GM12878 (cell line): ENCODE results near the gene POLD4. TPM values are rescaled to one million over a fixed set of nuclear protein-coding genes. Genes with fewer than 3 reads are reported as not detected.

Source experiments
- ATAC-seq: fragments of 200-7000 bp; cut with Tn5 transposase; 3 replicates; pipeline ENCODE4 v1.9.1; 2020; ENCODE audit warnings: mild to moderate bottlenecking, moderate library complexity
- BruUV-seq: library from RNA; stranded (reverse); fragments of 400-500 nt; replicated peaks from 2 replicates; lab custom pipeline; 2021; lab: Mats Ljungman, UMichigan
- CTCF ChIA-PET: fragments of 300-600 bp; sonication (Branson Sonifier 250); formaldehyde crosslinking; extraction: SDS; loops from one replicate; lab custom pipeline; 2021; ENCODE audit warnings: inconsistent platforms; lab: Yijun Ruan, JAX
- POLR2A ChIA-PET: fragments of 350-600 bp; formaldehyde crosslinking; extraction: SDS; loops from one replicate; lab custom pipeline; 2021; ENCODE audit warnings: inconsistent platforms; lab: Charles Lee
- RAD21 ChIA-PET: fragments of 300-600 bp; sonication (Branson Sonifier 250); formaldehyde crosslinking; loops from one replicate; lab custom pipeline; 2023; ENCODE audit warnings: antibody characterized with exemption; ENCODE audit not compliant: unreplicated experiment; lab: Charles Lee
- SMC1A ChIA-PET: fragments of 300-600 bp; sonication (Branson Sonifier 250); formaldehyde crosslinking; loops from one replicate; lab custom pipeline; 2023; ENCODE audit not compliant: unreplicated experiment, uncharacterized antibody; lab: Charles Lee
- DNase-seq: peaks from one replicate; pipeline ENCODE4 v3.0.0-alpha.2; 2011; ENCODE audit warnings: low read depth, low spot score
- FAIRE-seq: peaks from 3 replicates; lab custom pipeline; 2011; peaks lifted over from hg19 to GRCh38; lab: Jason Lieb, UNC
- H2AFZ ChIP-seq: 2 replicates; pipeline ENCODE4 v1.6.0; 2011; ENCODE audit warnings: low read depth, low read length, control low read depth; ENCODE audit not compliant: control insufficient read depth
- H3K27ac ChIP-seq: 2 replicates; pipeline ENCODE4 v1.5.1; 2011; ENCODE audit warnings: control low read depth; ENCODE audit not compliant: control insufficient read depth, insufficient read depth
- H3K27me3 ChIP-seq, 2 experiments: replicated peaks in 1 of 2; 2 replicates each; pipeline versions ENCODE4 v1.6.0 to v1.6.1; 2011; ENCODE audit warnings: low read length in 1 of 2; ENCODE audit not compliant: control insufficient read depth in 2 of 2, insufficient read depth in 2 of 2
- H3K36me3 ChIP-seq, 2 experiments: 2 replicates each; pipeline ENCODE4 v1.5.1; 2011; ENCODE audit warnings: low read length in 1 of 2; ENCODE audit not compliant: control insufficient read depth in 2 of 2, insufficient read depth in 2 of 2
- H3K4me1 ChIP-seq: 2 replicates; pipeline ENCODE4 v1.6.1; 2011; ENCODE audit warnings: mild to moderate bottlenecking, low read length, moderate library complexity, mixed read lengths; ENCODE audit not compliant: control insufficient read depth, insufficient read depth
- H3K4me2 ChIP-seq: 2 replicates; pipeline ENCODE4 v1.6.0; 2011; ENCODE audit warnings: control low read depth; ENCODE audit not compliant: control insufficient read depth, insufficient read depth
- H3K4me3 ChIP-seq: fragments of 200-600 bp; sonication (generic); 2 replicates; pipeline ENCODE4 v1.5.1; 2016
- H3K79me2 ChIP-seq: 2 replicates; pipeline ENCODE4 v1.6.0; 2011; ENCODE audit warnings: low read length; ENCODE audit not compliant: control insufficient read depth, insufficient read depth
- H3K9ac ChIP-seq: 2 replicates; pipeline ENCODE4 v1.8.0; 2011; ENCODE audit warnings: low read length, control low read depth, mixed read lengths; ENCODE audit not compliant: control insufficient read depth, insufficient read depth
- H3K9me3 ChIP-seq: replicated peaks from 3 replicates; pipeline ENCODE4 v1.5.1; 2011; ENCODE audit warnings: mild to moderate bottlenecking, low read length; ENCODE audit not compliant: control insufficient read depth, insufficient read depth
- H4K20me1 ChIP-seq: 2 replicates; pipeline ENCODE4 v1.6.0; 2011; ENCODE audit not compliant: control insufficient read depth, insufficient read depth
- BCL3 ChIP-seq: IDR thresholded peaks from 2 replicates; pipeline ENCODE4 v1.6.1; 2011; ENCODE audit warnings: borderline replicate concordance, low read depth, mild to moderate bottlenecking, moderate library complexity, low read length; ENCODE audit not compliant: insufficient read depth, poor library complexity, severe bottlenecking
- CBFB ChIP-seq: IDR thresholded peaks from 2 replicates; pipeline ENCODE4 v1.6.1; 2016; ENCODE audit warnings: antibody characterized with exemption, low read depth
- EZH2 ChIP-seq: IDR thresholded peaks from 2 replicates; pipeline ENCODE4 v1.6.1; 2012; ENCODE audit warnings: low read depth, mild to moderate bottlenecking, control low read depth, inconsistent platforms, low read length, borderline replicate concordance; ENCODE audit not compliant: control insufficient read depth
- FOXK2 ChIP-seq: fragments of 450-650 bp; IDR thresholded peaks from 2 replicates; pipeline ENCODE4 v1.6.1; 2017; ENCODE audit warnings: mild to moderate bottlenecking, moderate library complexity
- PML ChIP-seq: IDR thresholded peaks from 2 replicates; pipeline ENCODE4 v1.6.1; 2012; ENCODE audit warnings: low read length, inconsistent platforms
- REST ChIP-seq: IDR thresholded peaks from 2 replicates; pipeline ENCODE4 v1.6.1; 2012; ENCODE audit warnings: mild to moderate bottlenecking, low read depth, low read length
- SKIL ChIP-seq: fragments of 450-650 bp; IDR thresholded peaks from 2 replicates; pipeline ENCODE4 v1.6.1; 2017; ENCODE audit warnings: mild to moderate bottlenecking, low read depth, inconsistent platforms; ENCODE audit not compliant: poor library complexity, severe bottlenecking
- SUPT20H ChIP-seq: IDR thresholded peaks from 2 replicates; pipeline ENCODE4 v1.6.1; 2011; ENCODE audit warnings: low read depth, mild to moderate bottlenecking, low read length, moderate library complexity, borderline replicate concordance; ENCODE audit not compliant: control insufficient read depth
- WGBS: methylation state at CpG from one replicate; pipeline ENCODE4 v1.1.6; 2016; ENCODE audit warnings: low lambda C conversion rate; ENCODE audit not compliant: insufficient replicate concordance, insufficient coverage; ENCODE audit errors: missing lambda C conversion rate; 5-methylcytosine and 5-hydroxymethylcytosine counted together
- in situ Hi-C: fragments of 300-500 bp; cut with MboI; formaldehyde crosslinking; loops from 9 replicates; pipeline ENCODE4 v1.14.3; 2018; ENCODE audit warnings: mixed read lengths
- intact Hi-C: fragments of 100-400 bp; cut with micrococcal nuclease; formaldehyde crosslinking; loops from one replicate; pipeline ENCODE4 v1.14.2; 2022; ENCODE audit not compliant: unreplicated experiment
- polyA plus RNA-seq, 11 experiments: library from polyadenylated mRNA; depleted of rRNA in 4 of 11; unstranded in 6 of 11; stranded (reverse) in 5 of 11; fragments of >200 nt; fragmentation: Nextera tagmentation in 4 of 11; fragmentation: Illumina TruSeq in 1 of 11; extraction: Ambion mirVana in 4 of 11; extraction: Trizol in 1 of 11; gene quantifications; 1 replicate in 1 of 11; 2 replicates in 10 of 11; pipeline versions ENCODE4 v1.2.1 to v1.2.3, GENCODE V29; 2011 to 2016; ENCODE audit warnings: inconsistent platforms in 2 of 11, missing spikeins in 2 of 11, low read depth in 1 of 11
- total RNA-seq, 4 experiments: library from RNA; depleted of rRNA in 3 of 4; stranded (reverse); fragments of >200 nt in 3 of 4; fragmentation: Illumina TruSeq in 1 of 4; extraction: Trizol in 1 of 4; gene quantifications; 2 replicates each; pipeline versions ENCODE4 v1.2.1 to v1.2.3, GENCODE V29; 2013 to 2021

Gene POLD4
- total and polyA plus RNA-seq, 10 of the 15 experiments (the other 5 are each of a cell fraction or from before 2014, with no cell fraction given), result 8.1 to 176 (median 88.1) TPM

GRCh38 chr11:67395555-67396258, 42.4 kb upstream of the POLD4 start:
- H3K4me3 ChIP-seq, result no peak overlapping the region
- ChIA-PET CTCF (interaction anchor here (0.9 to 1.5 kb wide), 4 partner anchors 14 to 110 kb away, joined by 3 to 5 read pairs (median 3); partner anchors contain the start of gene PITPNM1), SMC1A (interaction anchor here (0.8 to 1.1 kb wide), 2 partner anchors 41 to 89 kb away, joined by 3 read pairs; no protein-coding TSS in a partner anchor), POLR2A (no interaction called here)
- intact Hi-C loops, result no loop called here
- peaks cover 23 to 27% of the 10 kb centered on the region in 2 experiments for H3K36me3 ChIP-seq
- H3K4me2 ChIP-seq, result no peak overlapping the region
- H3K79me2 ChIP-seq, result peaks cover 42% of the 10 kb centered on the region
- FAIRE-seq, result no peak
- no peak for TF ChIP-seq CBFB
- no peak for TF ChIP-seq EZH2
- no peak for TF ChIP-seq SUPT20H
- TF ChIP-seq BCL3, result no peak
- TF ChIP-seq REST, result no peak
- no peak for TF ChIP-seq FOXK2
- no peak for TF ChIP-seq SKIL
- no peak for TF ChIP-seq PML
- TF ChIP-seq, all 136 proteins: peak for 0
- WGBS, result 92% methylated on average over 19 of the region's 19 CpGs
- in situ Hi-C loops, result no loop called here
- Histone ChIP-seq H3K9me3 (no peaks in the 10 kb centered on the region), H4K20me1 (no peaks in the 10 kb centered on the region; the same call in 1 of the 2 replicates), H3K27me3 (no peaks in the 10 kb centered on the region), H2AFZ (no peak overlapping the region), H3K9ac (no peak overlapping the region), H3K27ac (no peak overlapping the region), H3K4me1 (peaks cover 23% of the 10 kb centered on the region)
- BruUV-seq, result no TSS peak
- no peak for ATAC-seq
- RAD21 ChIA-PET, result no interaction called here
- no peak for DNase-seq
